ENCODE measurements around the gene COX7B2.

The COX7B2 gene

GRCh38 chr4:46715468-46715867 is 193.6 kb downstream of the COX7B2 start:
- DNase-seq (ENCODE audit: low read depth), result no peak

GRCh38 chr4:46698891-46699290 is 210.2 kb downstream of the COX7B2 start:
- DNase-seq (ENCODE audit: low read depth), result no peak

Data from T-helper 22 cell (primary cell).